ENCODE results near the gene GPM6B.

The GPM6B gene

GRCh38 chrX:13752141-13752540 is 64.8 kb downstream of the GPM6B start:
- TF ChIP-seq CTCF (conservative IDR thresholded peaks at IDR 0.05; ENCODE audit: low read depth, low read length), result no peak
- no peak overlapping the region for H3K4me2 ChIP-seq
- no peak overlapping the region for H3K9ac ChIP-seq
- H3K27ac ChIP-seq, result no peak overlapping the region
- H3K4me3 ChIP-seq (IDR thresholded peaks at IDR 0.05; ENCODE audit: insufficient read depth, low read depth, low read length), result no peak overlapping the region
- no peaks in the 10 kb centered on the region for H3K36me3 ChIP-seq (ENCODE audit: insufficient read depth)
- no peaks in the 10 kb centered on the region for H4K20me1 ChIP-seq (ENCODE audit: insufficient read depth)
- no peak overlapping the region for H2AFZ ChIP-seq (ENCODE audit: low read depth)
- H3K27me3 ChIP-seq (ENCODE audit: insufficient read depth, low read depth), result no peaks in the 10 kb centered on the region
- H3K4me1 ChIP-seq (ENCODE audit: low read depth, poor library complexity, severe bottlenecking), result peaks cover 43% of the 10 kb centered on the region
- H3K79me2 ChIP-seq (ENCODE audit: insufficient read depth, low read depth), result no peaks in the 10 kb centered on the region

GRCh38 chrX:13750812-13751211 is 66.1 kb downstream of the GPM6B start:
- Histone ChIP-seq H3K36me3 (ENCODE audit: insufficient read depth) (no peaks in the 10 kb centered on the region), H3K27ac (peak overlapping the region; percentile 21; the same call in 1 of the 2 replicates), H3K27me3 (ENCODE audit: insufficient read depth, low read depth) (no peaks in the 10 kb centered on the region), H3K4me3 (IDR thresholded peaks at IDR 0.05; ENCODE audit: insufficient read depth, low read depth, low read length) (no peak overlapping the region), H4K20me1 (ENCODE audit: insufficient read depth) (no peaks in the 10 kb centered on the region), H2AFZ (ENCODE audit: low read depth) (no peak overlapping the region), H3K4me2 (peak overlapping the region; percentile 27), H3K79me2 (ENCODE audit: insufficient read depth, low read depth) (no peaks in the 10 kb centered on the region), H3K9ac (no peak overlapping the region), H3K4me1 (ENCODE audit: low read depth, poor library complexity, severe bottlenecking) (peaks cover 47% of the 10 kb centered on the region)
- no peak for TF ChIP-seq CTCF (conservative IDR thresholded peaks at IDR 0.05; ENCODE audit: low read depth, low read length)

DNA sequence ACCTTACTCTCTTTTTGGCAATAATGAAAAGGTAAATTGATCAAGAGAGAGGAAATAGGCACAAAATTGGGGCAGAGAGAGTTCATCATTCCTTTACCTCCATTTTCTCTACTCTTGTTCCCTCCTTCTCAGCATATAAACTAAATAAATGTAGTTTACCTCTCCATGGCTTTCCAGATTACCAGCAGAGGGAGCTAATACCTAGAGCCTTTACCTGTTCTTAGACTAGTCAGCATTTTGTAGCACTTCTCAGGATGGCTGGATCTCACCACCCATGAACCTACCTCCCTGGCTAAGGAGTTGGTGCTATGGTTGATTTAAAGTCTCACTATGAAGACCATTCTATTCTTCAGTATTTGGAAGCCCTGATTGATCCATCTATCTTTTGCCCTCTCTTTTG is 66.7 kb downstream of the GPM6B start:
- no peaks in the 10 kb centered on the region for H4K20me1 ChIP-seq (ENCODE audit: insufficient read depth)
- no peaks in the 10 kb centered on the region for H3K36me3 ChIP-seq (ENCODE audit: insufficient read depth)
- no peak overlapping the region for H3K4me3 ChIP-seq (IDR thresholded peaks at IDR 0.05; ENCODE audit: insufficient read depth, low read depth, low read length)
- H3K4me1 ChIP-seq (ENCODE audit: low read depth, poor library complexity, severe bottlenecking), result peaks cover 47% of the 10 kb centered on the region
- H3K79me2 ChIP-seq (ENCODE audit: insufficient read depth, low read depth), result no peaks in the 10 kb centered on the region
- peak; percentile 66 for TF ChIP-seq CTCF (conservative IDR thresholded peaks at IDR 0.05; ENCODE audit: low read depth, low read length)
- peak overlapping the region; percentile 21; the same call in 1 of the 2 replicates for H3K27ac ChIP-seq
- H3K9ac ChIP-seq, result no peak overlapping the region
- H3K27me3 ChIP-seq (ENCODE audit: insufficient read depth, low read depth), result no peaks in the 10 kb centered on the region
- peak overlapping the region; percentile 27; the same call in 1 of the 2 replicates for H3K4me2 ChIP-seq
- no peak overlapping the region for H2AFZ ChIP-seq (ENCODE audit: low read depth)

DNA sequence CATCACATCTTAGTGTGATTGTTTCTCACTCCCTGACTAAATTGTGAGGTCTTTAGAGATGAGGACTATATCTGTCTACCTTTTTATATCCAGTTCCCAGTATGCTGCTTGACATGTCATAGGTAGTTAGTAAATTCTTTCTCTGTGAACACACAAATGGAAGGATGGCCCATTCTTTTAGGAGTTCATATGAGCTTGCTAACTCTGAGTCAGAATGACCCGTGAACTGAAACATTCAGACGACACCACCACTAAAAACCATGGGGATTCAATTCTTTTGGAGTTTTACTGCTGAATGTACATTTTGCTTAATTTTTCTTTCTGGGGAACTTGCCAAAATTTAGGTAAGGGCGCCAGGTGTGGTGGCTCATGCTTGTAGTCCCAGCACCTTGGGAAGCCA is 68.4 kb downstream of the GPM6B start:
- H3K4me3 ChIP-seq (IDR thresholded peaks at IDR 0.05; ENCODE audit: insufficient read depth, low read depth, low read length), result no peak overlapping the region
- no peak overlapping the region for H3K9ac ChIP-seq
- H3K27me3 ChIP-seq (ENCODE audit: insufficient read depth, low read depth), result no peaks in the 10 kb centered on the region
- no peaks in the 10 kb centered on the region for H4K20me1 ChIP-seq (ENCODE audit: insufficient read depth)
- H3K4me2 ChIP-seq, result no peak overlapping the region
- peaks cover 59% of the 10 kb centered on the region for H3K4me1 ChIP-seq (ENCODE audit: low read depth, poor library complexity, severe bottlenecking)
- no peaks in the 10 kb centered on the region for H3K79me2 ChIP-seq (ENCODE audit: insufficient read depth, low read depth)
- no peak overlapping the region for H3K27ac ChIP-seq
- no peak overlapping the region for H2AFZ ChIP-seq (ENCODE audit: low read depth)
- H3K36me3 ChIP-seq (ENCODE audit: insufficient read depth), result no peaks in the 10 kb centered on the region
- TF ChIP-seq CTCF (conservative IDR thresholded peaks at IDR 0.05; ENCODE audit: low read depth, low read length), result no peak
